Measurements from ENCODE around the gene NRP1. TPM values are rescaled to one million over a fixed set of nuclear protein-coding genes. Genes with fewer than 3 reads are reported as not detected.

NRP1 gene
- total and polyA plus RNA-seq, 8 donors, result 79.8 to 203 (median 164) TPM

DNA sequence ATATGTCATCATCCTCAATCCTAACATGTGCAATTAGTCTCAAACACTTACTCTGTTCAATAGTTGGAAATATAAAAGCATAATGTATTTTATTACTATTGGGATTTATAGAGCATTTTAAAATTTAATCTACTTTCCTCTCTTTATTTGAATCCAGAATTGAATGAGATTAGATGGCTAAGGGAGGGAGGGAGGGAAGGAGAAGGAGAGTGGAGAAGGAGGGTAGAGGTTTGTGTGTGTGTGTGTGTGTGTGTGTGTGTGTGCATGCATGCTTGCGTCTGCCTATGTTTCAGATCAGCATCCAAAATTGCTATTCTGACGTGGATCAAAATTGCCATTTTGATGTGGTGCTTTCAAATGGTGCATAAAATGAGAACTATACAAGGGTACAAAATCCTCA, 90.8 kb downstream of the NRP1 start:
- Histone ChIP-seq H3K36me3 (no peaks in the 10 kb centered on the region), H3K27me3 (no peaks in the 10 kb centered on the region), H3K4me3 (no peak overlapping the region), H3K4me1 (peaks cover 6 to 23% of the 10 kb centered on the region in 2 donors), H3K9me3 (no peaks in the 10 kb centered on the region), H3K27ac (no peak overlapping the region)
- TF ChIP-seq, protein P1, sequence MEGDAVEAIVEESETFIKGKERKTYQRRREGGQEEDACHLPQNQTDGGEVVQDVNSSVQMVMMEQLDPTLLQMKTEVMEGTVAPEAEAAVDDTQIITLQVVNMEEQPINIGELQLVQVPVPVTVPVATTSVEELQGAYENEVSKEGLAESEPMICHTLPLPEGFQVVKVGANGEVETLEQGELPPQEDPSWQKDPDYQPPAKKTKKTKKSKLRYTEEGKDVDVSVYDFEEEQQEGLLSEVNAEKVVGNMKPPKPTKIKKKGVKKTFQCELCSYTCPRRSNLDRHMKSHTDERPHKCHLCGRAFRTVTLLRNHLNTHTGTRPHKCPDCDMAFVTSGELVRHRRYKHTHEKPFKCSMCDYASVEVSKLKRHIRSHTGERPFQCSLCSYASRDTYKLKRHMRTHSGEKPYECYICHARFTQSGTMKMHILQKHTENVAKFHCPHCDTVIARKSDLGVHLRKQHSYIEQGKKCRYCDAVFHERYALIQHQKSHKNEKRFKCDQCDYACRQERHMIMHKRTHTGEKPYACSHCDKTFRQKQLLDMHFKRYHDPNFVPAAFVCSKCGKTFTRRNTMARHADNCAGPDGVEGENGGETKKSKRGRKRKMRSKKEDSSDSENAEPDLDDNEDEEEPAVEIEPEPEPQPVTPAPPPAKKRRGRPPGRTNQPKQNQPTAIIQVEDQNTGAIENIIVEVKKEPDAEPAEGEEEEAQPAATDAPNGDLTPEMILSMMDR (IDR thresholded peaks at IDR 0.05), result no peak
- ATAC-seq, result no peak
- intact Hi-C loops (cut with DNase I), result no loop called here
- DNase-seq, result no peak

DNA sequence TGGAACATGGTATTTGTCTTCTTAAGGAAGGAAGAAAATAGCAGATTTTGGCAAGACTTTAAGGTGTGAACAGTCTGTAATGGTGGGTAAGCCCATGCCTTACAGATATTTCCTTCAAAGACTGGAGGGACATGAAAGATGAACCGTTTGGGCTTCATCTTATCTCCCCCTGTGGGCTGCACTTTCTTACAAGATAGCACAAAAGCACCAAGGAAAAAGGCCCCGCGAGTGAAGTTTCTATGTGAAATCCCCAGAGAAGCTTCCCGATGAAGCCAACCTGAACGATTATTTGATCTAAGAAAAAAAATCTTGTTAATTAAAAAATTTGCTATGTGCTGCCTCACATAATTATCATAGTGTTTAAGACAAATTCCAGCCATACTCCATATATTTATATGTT, 91.5 kb downstream of the NRP1 start:
- no peak for ATAC-seq
- no peaks in the 10 kb centered on the region for H3K9me3 ChIP-seq
- no peak overlapping the region for H3K4me3 ChIP-seq
- intact Hi-C loops (cut with DNase I), result no loop called here
- TF ChIP-seq, protein P1 (IDR thresholded peaks at IDR 0.05), result no peak
- DNase-seq, result no peak
- H3K36me3 ChIP-seq, result no peaks in the 10 kb centered on the region
- H3K4me1 ChIP-seq, result peaks cover 7 to 16% of the 10 kb centered on the region in 2 donors
- H3K27me3 ChIP-seq, result no peaks in the 10 kb centered on the region
- no peak overlapping the region for H3K27ac ChIP-seq

DNA sequence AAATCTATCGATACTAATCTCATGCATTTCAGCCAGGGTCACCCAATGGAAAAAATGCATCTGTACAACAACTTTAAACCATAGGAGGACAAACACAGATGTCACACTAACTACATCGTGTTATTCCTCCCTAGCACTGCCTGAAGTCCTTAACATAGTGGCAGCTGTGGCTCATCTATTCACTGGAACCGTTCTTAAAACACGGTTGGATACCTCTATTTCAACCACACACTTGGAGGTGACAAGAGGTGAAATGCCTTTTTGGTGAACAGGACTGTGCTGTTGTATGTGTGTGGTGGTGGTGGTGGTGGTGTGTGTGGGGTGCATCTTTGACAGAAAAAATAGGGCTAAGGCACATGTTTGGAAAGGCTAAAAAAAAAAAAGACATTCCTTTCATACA, 93.1 kb downstream of the NRP1 start:
- Histone ChIP-seq H3K9me3 (no peaks in the 10 kb centered on the region), H3K27me3 (no peaks in the 10 kb centered on the region), H3K27ac (no peak overlapping the region), H3K4me1 (peaks cover 9 to 10% of the 10 kb centered on the region in 2 donors), H3K4me3 (no peak overlapping the region), H3K36me3 (no peaks in the 10 kb centered on the region)
- intact Hi-C loops (cut with DNase I), result no loop called here
- no peak for ATAC-seq
- no peak for DNase-seq
- TF ChIP-seq, protein P1 (IDR thresholded peaks at IDR 0.05), result no peak

DNA sequence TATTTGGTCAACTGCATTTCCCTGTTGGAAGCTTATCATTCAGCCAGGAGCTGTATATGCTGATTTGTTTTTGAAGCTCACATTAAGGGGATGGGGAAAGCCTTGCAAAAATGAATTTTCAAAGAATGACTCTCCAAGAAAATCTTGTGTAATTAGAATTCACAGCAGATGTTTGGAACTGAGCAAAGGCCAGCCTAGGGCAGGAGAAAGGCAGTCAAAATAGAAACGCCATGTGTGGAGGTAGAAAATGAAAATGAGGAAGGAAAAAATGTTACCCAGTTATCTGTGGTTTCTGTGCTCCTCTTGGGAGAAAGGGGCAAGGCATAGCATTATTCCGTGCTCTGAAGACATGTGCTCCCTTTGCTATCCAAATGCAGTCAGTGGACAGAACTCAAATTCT, 93.5 kb downstream of the NRP1 start:
- DNase-seq (no peak), ATAC-seq (no peak)
- H3K36me3 ChIP-seq, result no peaks in the 10 kb centered on the region
- TF ChIP-seq, protein P1 (IDR thresholded peaks at IDR 0.05), result no peak
- H3K27me3 ChIP-seq, result no peaks in the 10 kb centered on the region
- no peaks in the 10 kb centered on the region for H3K9me3 ChIP-seq
- no peak overlapping the region for H3K27ac ChIP-seq
- no peak overlapping the region for H3K4me3 ChIP-seq
- peaks cover 9 to 14% of the 10 kb centered on the region in 2 donors for H3K4me1 ChIP-seq
- intact Hi-C loops (cut with DNase I), result no loop called here

DNA sequence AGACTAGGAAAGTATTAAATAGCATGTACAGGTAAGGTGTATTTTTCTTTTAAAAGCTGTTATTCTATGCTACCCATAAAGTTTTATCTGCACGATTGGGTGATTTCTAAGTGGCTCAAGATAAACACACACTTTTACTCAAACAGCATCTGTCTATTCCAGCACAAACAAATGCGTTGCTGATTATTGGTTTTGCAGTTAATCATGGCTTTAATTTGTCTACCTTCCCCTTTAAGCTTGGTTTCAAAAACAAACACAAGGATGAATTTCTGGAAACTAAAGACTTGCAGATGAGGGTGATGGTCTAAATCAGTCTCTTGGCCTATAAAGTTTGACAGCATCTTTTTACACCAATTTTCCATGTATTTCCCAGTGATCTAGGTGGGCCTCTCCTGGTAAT, 94.2 kb downstream of the NRP1 start:
- DNase-seq, result no peak
- no peaks in the 10 kb centered on the region for H3K27me3 ChIP-seq
- ATAC-seq, result no peak
- H3K27ac ChIP-seq, result no peak overlapping the region
- TF ChIP-seq, protein P1 (IDR thresholded peaks at IDR 0.05), result no peak
- no peaks in the 10 kb centered on the region for H3K9me3 ChIP-seq
- intact Hi-C loops (cut with DNase I), result no loop called here
- H3K36me3 ChIP-seq, result no peaks in the 10 kb centered on the region
- H3K4me1 ChIP-seq, result peaks cover 9 to 14% of the 10 kb centered on the region in 2 donors
- no peak overlapping the region for H3K4me3 ChIP-seq
